ENCODE results near the gene ACTN3. TPM values are rescaled to one million over a fixed set of nuclear protein-coding genes. Genes with fewer than 3 reads are reported as not detected.

ACTN3 gene
- total RNA-seq, 1 experiment from 2014 or later: not detected

DNA sequence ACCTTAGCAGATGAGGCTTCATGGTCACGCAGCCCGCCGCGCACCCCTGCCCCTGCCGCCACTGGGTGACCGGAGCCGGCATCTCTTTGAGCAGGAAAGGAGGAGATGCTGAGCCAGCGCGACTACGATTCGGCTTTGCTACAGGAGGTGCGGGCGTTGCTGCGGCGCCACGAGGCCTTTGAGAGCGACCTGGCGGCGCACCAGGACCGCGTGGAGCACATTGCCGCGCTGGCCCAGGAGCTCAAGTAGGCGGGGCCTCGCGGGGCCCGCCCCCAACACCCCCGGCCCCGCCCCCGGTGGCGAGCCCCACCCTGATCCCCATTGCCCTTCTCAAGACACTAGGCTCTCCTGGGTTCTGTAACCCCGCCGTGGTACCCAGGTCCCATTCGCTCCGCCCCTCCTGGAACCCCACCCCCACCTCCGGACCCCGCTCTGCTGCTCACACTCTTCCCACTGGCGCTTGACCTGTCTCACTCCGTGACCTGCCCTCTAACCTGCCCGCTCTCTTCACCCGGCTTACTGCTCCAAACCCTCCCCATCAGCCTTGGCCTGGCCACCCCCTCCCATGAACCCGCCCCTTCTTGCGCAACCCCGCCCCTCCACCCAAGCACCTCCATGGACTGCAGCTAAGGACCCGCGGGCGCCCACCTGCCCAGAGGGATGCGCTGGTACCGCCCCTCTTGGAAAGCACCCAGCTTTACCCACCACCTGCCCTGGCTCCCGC is 12.6 kb downstream of the ACTN3 start:
- ATAC-seq: no peak
- H3K9me3 ChIP-seq (ENCODE audit: low read length): no peaks in the 10 kb centered on the region

DNA sequence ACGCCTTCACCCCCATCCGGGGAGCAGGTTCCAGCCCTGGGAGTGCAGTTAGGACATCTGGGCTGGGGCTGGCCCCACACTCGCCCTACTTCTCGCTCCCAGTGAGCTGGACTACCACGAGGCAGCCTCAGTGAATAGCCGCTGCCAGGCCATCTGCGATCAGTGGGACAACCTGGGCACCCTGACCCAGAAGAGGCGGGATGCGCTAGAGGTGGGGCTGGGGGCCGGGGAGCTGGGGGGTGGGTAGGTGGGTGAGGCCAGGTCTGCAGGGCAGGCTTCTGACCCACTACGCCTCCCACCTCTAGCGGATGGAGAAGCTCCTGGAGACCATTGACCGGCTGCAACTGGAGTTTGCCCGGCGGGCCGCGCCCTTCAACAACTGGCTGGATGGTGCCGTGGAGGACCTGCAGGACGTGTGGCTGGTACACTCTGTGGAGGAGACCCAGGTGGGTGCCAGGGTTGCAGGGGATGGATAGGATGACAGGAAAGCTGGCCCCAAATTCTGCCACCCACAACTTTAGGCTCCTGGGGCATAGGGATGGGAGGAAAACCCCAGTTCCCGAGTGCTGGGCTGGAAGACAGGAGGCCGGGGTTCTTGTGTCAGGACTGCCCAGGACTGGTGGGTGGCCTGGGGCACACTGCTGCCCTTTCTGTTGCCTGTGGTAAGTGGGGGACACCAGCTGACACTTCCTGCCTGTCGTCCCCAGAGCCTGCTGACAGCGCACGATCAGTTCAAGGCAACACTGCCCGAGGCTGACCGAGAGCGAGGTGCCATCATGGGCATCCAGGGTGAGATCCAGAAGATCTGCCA is 13.4 kb downstream of the ACTN3 start:
- H2AFZ ChIP-seq (ENCODE audit: low read length): no peak overlapping the region
- no peaks in the 10 kb centered on the region for H4K20me1 ChIP-seq (ENCODE audit: low read length)
- H3K9ac ChIP-seq (ENCODE audit: low read length): no peak overlapping the region
- H3K36me3 ChIP-seq (ENCODE audit: low read depth, low read length): no peaks in the 10 kb centered on the region
- no peaks in the 10 kb centered on the region for H3K27me3 ChIP-seq (ENCODE audit: low read length)
- DNase-seq: no peak
- ChIA-PET CTCF (no interaction called here), POLR2A (ENCODE audit: unreplicated experiment) (no interaction called here)
- TF ChIP-seq, protein P1, sequence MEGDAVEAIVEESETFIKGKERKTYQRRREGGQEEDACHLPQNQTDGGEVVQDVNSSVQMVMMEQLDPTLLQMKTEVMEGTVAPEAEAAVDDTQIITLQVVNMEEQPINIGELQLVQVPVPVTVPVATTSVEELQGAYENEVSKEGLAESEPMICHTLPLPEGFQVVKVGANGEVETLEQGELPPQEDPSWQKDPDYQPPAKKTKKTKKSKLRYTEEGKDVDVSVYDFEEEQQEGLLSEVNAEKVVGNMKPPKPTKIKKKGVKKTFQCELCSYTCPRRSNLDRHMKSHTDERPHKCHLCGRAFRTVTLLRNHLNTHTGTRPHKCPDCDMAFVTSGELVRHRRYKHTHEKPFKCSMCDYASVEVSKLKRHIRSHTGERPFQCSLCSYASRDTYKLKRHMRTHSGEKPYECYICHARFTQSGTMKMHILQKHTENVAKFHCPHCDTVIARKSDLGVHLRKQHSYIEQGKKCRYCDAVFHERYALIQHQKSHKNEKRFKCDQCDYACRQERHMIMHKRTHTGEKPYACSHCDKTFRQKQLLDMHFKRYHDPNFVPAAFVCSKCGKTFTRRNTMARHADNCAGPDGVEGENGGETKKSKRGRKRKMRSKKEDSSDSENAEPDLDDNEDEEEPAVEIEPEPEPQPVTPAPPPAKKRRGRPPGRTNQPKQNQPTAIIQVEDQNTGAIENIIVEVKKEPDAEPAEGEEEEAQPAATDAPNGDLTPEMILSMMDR (conservative IDR thresholded peaks at IDR 0.05; ENCODE audit: low read depth, low read length): no peak
- TF ChIP-seq EZH2 (IDR thresholded peaks at IDR 0.05; ENCODE audit: low read length, unreplicated experiment): no peak
- TF ChIP-seq EZH2phosphoT487 (IDR thresholded peaks at IDR 0.05; ENCODE audit: borderline replicate concordance, low read length): no peak
- no peak overlapping the region for H3K27ac ChIP-seq (ENCODE audit: low read length)
- no peaks in the 10 kb centered on the region for H3K9me2 ChIP-seq (replicated peaks; ENCODE audit: low read length)
- H3K4me1 ChIP-seq (ENCODE audit: insufficient read depth, low read length): no peaks in the 10 kb centered on the region
- intact Hi-C loops (cut with micrococcal nuclease): no loop called here
- H3F3A ChIP-seq (ENCODE audit: low read length, unreplicated experiment): no peaks in the 10 kb centered on the region
- BruUV-seq (replicated peaks): no TSS peak
- no peak overlapping the region for H3K4me3 ChIP-seq (ENCODE audit: low read length)
- H3K79me2 ChIP-seq (ENCODE audit: low read length): no peaks in the 10 kb centered on the region
- ATAC-seq: no peak
- H3K9me3 ChIP-seq (ENCODE audit: low read length): no peaks in the 10 kb centered on the region
- no peak overlapping the region for H3K4me2 ChIP-seq (ENCODE audit: low read length)

More for the DNA sequence above, 12.6 kb downstream of the ACTN3 start:
- Histone ChIP-seq H3K36me3 (ENCODE audit: low read depth, low read length) (no peaks in the 10 kb centered on the region), H3F3A (ENCODE audit: low read length, unreplicated experiment) (no peaks in the 10 kb centered on the region), H3K9ac (ENCODE audit: low read length) (no peak overlapping the region), H3K27ac (ENCODE audit: low read length) (no peak overlapping the region), H3K4me2 (ENCODE audit: low read length) (no peak overlapping the region), H3K4me1 (ENCODE audit: insufficient read depth, low read length) (no peaks in the 10 kb centered on the region), H3K27me3 (ENCODE audit: low read length) (no peaks in the 10 kb centered on the region), H3K9me2 (replicated peaks; ENCODE audit: low read length) (no peaks in the 10 kb centered on the region), H2AFZ (ENCODE audit: low read length) (no peak overlapping the region), H3K4me3 (ENCODE audit: low read length) (no peak overlapping the region), H3K79me2 (ENCODE audit: low read length) (no peaks in the 10 kb centered on the region), H4K20me1 (ENCODE audit: low read length) (no peaks in the 10 kb centered on the region)
- ChIA-PET CTCF (no interaction called here), POLR2A (ENCODE audit: unreplicated experiment) (no interaction called here)
- BruUV-seq (replicated peaks): no TSS peak
- TF ChIP-seq, protein P1 (conservative IDR thresholded peaks at IDR 0.05; ENCODE audit: low read depth, low read length): no peak
- TF ChIP-seq EZH2phosphoT487 (IDR thresholded peaks at IDR 0.05; ENCODE audit: borderline replicate concordance, low read length): no peak
- no peak for TF ChIP-seq EZH2 (IDR thresholded peaks at IDR 0.05; ENCODE audit: low read length, unreplicated experiment)
- intact Hi-C loops (cut with micrococcal nuclease): no loop called here
- DNase-seq: no peak

All from PC-3 (cell line).